Keratinocyte (primary cell): ENCODE results near the gene ACACB. TPM values are rescaled to one million over a fixed set of nuclear protein-coding genes. Genes with fewer than 3 reads are reported as not detected.

ENCODE experiments used
- DNase-seq: peaks from one replicate; pipeline ENCODE4 v3.0.0-alpha.2; 2011; ENCODE audit warnings: low read depth, missing footprints, low spot score
- FAIRE-seq: peaks from 2 replicates; lab custom pipeline; 2011; peaks lifted over from hg19 to GRCh38; lab: Jason Lieb, UNC
- H2AFZ ChIP-seq: 2 replicates; pipeline ENCODE4 v1.6.0; 2012; ENCODE audit warnings: low read length, control low read depth, inconsistent platforms; ENCODE audit not compliant: control insufficient read depth
- H3K27ac ChIP-seq: 2 replicates; pipeline ENCODE4 v1.5.1; 2011; ENCODE audit warnings: low read length; ENCODE audit not compliant: control insufficient read depth, insufficient read depth
- H3K27me3 ChIP-seq: 3 replicates; pipeline ENCODE4 v1.6.0; 2011; ENCODE audit warnings: low read length; ENCODE audit not compliant: control insufficient read depth, insufficient read depth; ENCODE audit errors: extremely low read depth
- H3K36me3 ChIP-seq, 2 experiments: 2 replicates in 1 of 2; 3 replicates in 1 of 2; pipeline ENCODE4 v1.5.1; 2011; ENCODE audit warnings: low read length in 2 of 2, mild to moderate bottlenecking in 1 of 2; ENCODE audit not compliant: control insufficient read depth in 2 of 2, insufficient read depth in 2 of 2; ENCODE audit errors: extremely low read depth in 1 of 2
- H3K4me1 ChIP-seq: 3 replicates; pipeline ENCODE4 v1.5.1; 2011; ENCODE audit warnings: low read length; ENCODE audit not compliant: control insufficient read depth, insufficient read depth; ENCODE audit errors: extremely low read depth
- H3K4me2 ChIP-seq: 3 replicates; pipeline ENCODE4 v1.6.0; 2011; ENCODE audit warnings: low read depth, low read length; ENCODE audit not compliant: control insufficient read depth, insufficient read depth; ENCODE audit errors: extremely low read depth
- H3K4me3 ChIP-seq, 3 experiments: fragments of 200-600 bp in 1 of 3; sonication (generic) in 1 of 3; 2 replicates in 2 of 3; 3 replicates in 1 of 3; pipeline ENCODE4 v1.5.1; 2011 to 2016; ENCODE audit warnings: low read length in 3 of 3, mild to moderate bottlenecking in 3 of 3, control low read depth in 2 of 3, inconsistent platforms in 1 of 3, low read depth in 1 of 3, mixed read lengths in 1 of 3, mixed run types in 1 of 3, moderate library complexity in 1 of 3; ENCODE audit not compliant: control insufficient read depth in 2 of 3, insufficient read depth in 2 of 3; ENCODE audit errors: extremely low read depth in 1 of 3
- H3K79me2 ChIP-seq: 2 replicates; pipeline ENCODE4 v1.6.0; 2012; ENCODE audit warnings: low read length; ENCODE audit not compliant: control insufficient read depth, insufficient read depth
- H3K9ac ChIP-seq: 3 replicates; pipeline ENCODE4 v1.6.0; 2011; ENCODE audit warnings: low read length; ENCODE audit not compliant: control insufficient read depth, insufficient read depth; ENCODE audit errors: extremely low read depth
- H3K9me1 ChIP-seq: 3 replicates; pipeline ENCODE4 v1.6.0; 2011; ENCODE audit warnings: low read length; ENCODE audit not compliant: control insufficient read depth, insufficient read depth; ENCODE audit errors: extremely low read depth
- H3K9me3 ChIP-seq: 2 replicates; pipeline ENCODE4 v1.5.1; 2012; ENCODE audit warnings: low read depth, low read length; ENCODE audit not compliant: control insufficient read depth
- H4K20me1 ChIP-seq: 3 replicates; pipeline ENCODE4 v1.6.0; 2011; ENCODE audit warnings: low read length; ENCODE audit not compliant: control insufficient read depth, insufficient read depth; ENCODE audit errors: extremely low read depth
- CTCF ChIP-seq, 3 experiments: IDR thresholded peaks in 1 of 3; conservative IDR thresholded peaks in 1 of 3; optimal IDR thresholded peaks in 1 of 3; 2 replicates in 2 of 3; 3 replicates in 1 of 3; pipeline versions ENCODE3 to v1.5.1; 2011; ENCODE audit warnings: low read length in 3 of 3, mild to moderate bottlenecking in 3 of 3, moderate library complexity in 2 of 3, control low read depth in 1 of 3, inconsistent platforms in 1 of 3; ENCODE audit not compliant: insufficient read depth in 2 of 3; ENCODE audit errors: extremely low read depth in 1 of 3
- EZH2 ChIP-seq: IDR thresholded peaks from one replicate; pipeline ENCODE4 v1.6.1; 2012; ENCODE audit warnings: inconsistent platforms, mild to moderate bottlenecking, low read length, moderate library complexity
- dilution Hi-C: fragments of 300-500 bp; cut with MboI; formaldehyde crosslinking; loops from one replicate; pipeline ENCODE4 v1.7.0; 2020; ENCODE audit warnings: low sequenced_read_pairs; ENCODE audit not compliant: extremely low pct_ligation_motif_present
- polyA plus RNA-seq, 5 experiments: library from polyadenylated mRNA; depleted of rRNA in 3 of 5; stranded (reverse) in 3 of 5; stranded (forward) in 1 of 5; unstranded in 1 of 5; fragments of >200 nt; gene quantifications; 1 replicate in 1 of 5; 2 replicates in 3 of 5; 3 replicates in 1 of 5; pipeline versions ENCODE4 v1.2.1 to v1.2.3, GENCODE V29; 2011 to 2012; ENCODE audit warnings: missing spikeins in 2 of 5, low read depth in 1 of 5, low replicate concordance in 1 of 5

The ACACB gene
- polyA plus RNA-seq, 1 donor (not counting 4 experiments of a cell fraction or from before 2014, with no cell fraction given) = 1.3 TPM

- no peaks in the 10 kb centered on the region for H3K4me1 ChIP-seq
- H4K20me1 ChIP-seq = no peaks in the 10 kb centered on the region
- H3K79me2 ChIP-seq = no peaks in the 10 kb centered on the region
- DNase-seq (no peak), FAIRE-seq (no peak)
- no peak overlapping the region for H3K4me2 ChIP-seq
- H3K27me3 ChIP-seq = no peaks in the 10 kb centered on the region
- H3K9me1 ChIP-seq = no peaks in the 10 kb centered on the region
- TF ChIP-seq EZH2 (no peak), CTCF (optimal IDR thresholded peaks at IDR 0.05 in 1 of 3, IDR thresholded peaks at IDR 0.05 in 1 of 3, conservative IDR thresholded peaks at IDR 0.05 in 1 of 3; ENCODE audit: extremely low read depth in 1 of 3, insufficient read depth in 2 of 3, low read length in 3 of 3) (no peak)
- no peak overlapping the region for H3K4me3 ChIP-seq
- H3K9ac ChIP-seq = no peak overlapping the region
- dilution Hi-C loops = no loop called here
- H3K9me3 ChIP-seq = no peaks in the 10 kb centered on the region
- H3K27ac ChIP-seq = no peak overlapping the region
- no peaks in the 10 kb centered on the region for H3K36me3 ChIP-seq
- no peak overlapping the region for H2AFZ ChIP-seq
These were observed 105.0 kb downstream of the ACACB start for GRCh38 chr12:109221277-109221931.

- Histone ChIP-seq H4K20me1 (no peaks in the 10 kb centered on the region), H3K9me3 (no peaks in the 10 kb centered on the region), H3K9me1 (no peaks in the 10 kb centered on the region), H3K36me3 (no peaks in the 10 kb centered on the region), H3K27me3 (no peaks in the 10 kb centered on the region), H3K9ac (no peak overlapping the region), H3K4me1 (no peaks in the 10 kb centered on the region), H3K27ac (no peak overlapping the region), H3K4me3 (no peak overlapping the region), H3K79me2 (no peaks in the 10 kb centered on the region), H3K4me2 (no peak overlapping the region), H2AFZ (no peak overlapping the region)
- dilution Hi-C loops = no loop called here
- no peak for TF ChIP-seq EZH2
- no peak for TF ChIP-seq CTCF (optimal IDR thresholded peaks at IDR 0.05 in 1 of 3, IDR thresholded peaks at IDR 0.05 in 1 of 3, conservative IDR thresholded peaks at IDR 0.05 in 1 of 3; ENCODE audit: extremely low read depth in 1 of 3, insufficient read depth in 2 of 3, low read length in 3 of 3)
- DNase-seq (no peak), FAIRE-seq (no peak)
These were observed 105.7 kb downstream of the ACACB start for GRCh38 chr12:109222062-109222461.
